Peyer's patch (tissue), 4 donors: ENCODE results near the gene ROBO1. TPM values are rescaled to one million over a fixed set of nuclear protein-coding genes. Genes with fewer than 3 reads are reported as not detected.
"Not testable (repeated sequence)": the region's sequence is repeated elsewhere in the genome, so short reads cannot be mapped to it uniquely, and the experiment has no call there.

Experiments used
- DNase-seq, 3 donors: peaks; one replicate each; pipeline ENCODE4 v3.0.0-alpha.2; 2017 to 2019
- H3K27ac ChIP-seq, 4 donors: fragments of 200-600 bp; sonication (generic); one replicate each; pipeline ENCODE4 v1.5.1; 2016 to 2019
- H3K27me3 ChIP-seq, 2 donors: fragments of 200-600 bp; sonication (generic); one replicate each; pipeline ENCODE4 v1.5.1; 2019
- H3K36me3 ChIP-seq, 3 donors: fragments of 200-600 bp; sonication (generic); one replicate each; pipeline ENCODE4 v1.5.1; 2016 to 2019
- H3K4me1 ChIP-seq, 4 donors: fragments of 200-600 bp; sonication (generic); one replicate each; pipeline ENCODE4 v1.5.1; 2016 to 2019
- H3K4me3 ChIP-seq, 4 donors: fragments of 200-600 bp; sonication (generic); 1 replicate in 3 of 4; 2 replicates in 1 of 4; pipeline ENCODE4 v1.5.1; 2016 to 2019; ENCODE audit warnings: mild to moderate bottlenecking in 1 of 4
- H3K9me3 ChIP-seq, 4 donors: fragments of 200-600 bp; sonication (generic); one replicate each; pipeline ENCODE4 v1.5.1; 2016 to 2019; ENCODE audit warnings: mild to moderate bottlenecking in 1 of 4
- POLR2A ChIP-seq, 2 donors: fragments of 450-650 bp; IDR thresholded peaks; one replicate each; pipeline ENCODE4 v1.5.1; 2017; ENCODE audit warnings: antibody characterized with exemption in 2 of 2, mild to moderate bottlenecking in 2 of 2, moderate library complexity in 2 of 2
- total RNA-seq, 4 donors: library from RNA; depleted of rRNA; stranded (reverse); fragments of >200 nt; gene quantifications; one replicate each; pipeline ENCODE4 v1.1.0, GENCODE V29; 2016
- TF ChIP-seq, protein P1 (sequence below), 6 experiments: fragments of 450-650 bp in 4 of 6; fragments of 200-600 bp in 2 of 6; sonication (generic) in 1 of 6; IDR thresholded peaks; one replicate each; pipeline ENCODE4 v1.5.1; 2017 to 2019; ENCODE audit warnings: antibody characterized with exemption in 6 of 6, mild to moderate bottlenecking in 3 of 6, moderate library complexity in 1 of 6

The ROBO1 gene
- total RNA-seq, 4 donors from 2014 or later, result 9.5 to 41.3 (median 24.2) TPM

DNA sequence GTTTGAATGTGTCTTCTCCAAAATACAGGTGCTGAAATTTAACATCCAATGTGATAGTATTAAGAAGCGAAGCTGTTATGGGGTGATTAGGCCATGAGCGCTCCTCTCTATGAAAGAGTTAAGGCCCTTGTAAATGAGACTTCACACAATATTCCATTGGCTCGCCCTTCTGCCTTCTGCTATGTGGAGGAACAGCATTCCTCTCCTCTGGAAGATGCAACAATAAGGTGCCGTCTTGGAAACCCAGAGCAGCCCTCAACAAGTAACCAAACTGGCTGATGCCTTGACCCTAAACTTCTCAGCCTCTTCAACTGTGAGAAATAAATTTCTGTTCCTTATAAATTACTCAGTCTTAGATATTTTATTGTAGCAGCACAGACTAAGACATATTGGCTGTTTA is 874.6 kb downstream of the ROBO1 start:
- Histone ChIP-seq H3K9me3 (no peaks in the 10 kb centered on the region), H3K27ac (no peak overlapping the region), H3K4me1 (no peaks in the 10 kb centered on the region), H3K36me3 (no peaks in the 10 kb centered on the region), H3K4me3 (no peak overlapping the region), H3K27me3 (no peaks in the 10 kb centered on the region)
- no peak for DNase-seq
- TF ChIP-seq POLR2A (IDR thresholded peaks at IDR 0.05), result no peak
- TF ChIP-seq, protein P1, sequence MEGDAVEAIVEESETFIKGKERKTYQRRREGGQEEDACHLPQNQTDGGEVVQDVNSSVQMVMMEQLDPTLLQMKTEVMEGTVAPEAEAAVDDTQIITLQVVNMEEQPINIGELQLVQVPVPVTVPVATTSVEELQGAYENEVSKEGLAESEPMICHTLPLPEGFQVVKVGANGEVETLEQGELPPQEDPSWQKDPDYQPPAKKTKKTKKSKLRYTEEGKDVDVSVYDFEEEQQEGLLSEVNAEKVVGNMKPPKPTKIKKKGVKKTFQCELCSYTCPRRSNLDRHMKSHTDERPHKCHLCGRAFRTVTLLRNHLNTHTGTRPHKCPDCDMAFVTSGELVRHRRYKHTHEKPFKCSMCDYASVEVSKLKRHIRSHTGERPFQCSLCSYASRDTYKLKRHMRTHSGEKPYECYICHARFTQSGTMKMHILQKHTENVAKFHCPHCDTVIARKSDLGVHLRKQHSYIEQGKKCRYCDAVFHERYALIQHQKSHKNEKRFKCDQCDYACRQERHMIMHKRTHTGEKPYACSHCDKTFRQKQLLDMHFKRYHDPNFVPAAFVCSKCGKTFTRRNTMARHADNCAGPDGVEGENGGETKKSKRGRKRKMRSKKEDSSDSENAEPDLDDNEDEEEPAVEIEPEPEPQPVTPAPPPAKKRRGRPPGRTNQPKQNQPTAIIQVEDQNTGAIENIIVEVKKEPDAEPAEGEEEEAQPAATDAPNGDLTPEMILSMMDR (IDR thresholded peaks at IDR 0.05), result no peak

DNA sequence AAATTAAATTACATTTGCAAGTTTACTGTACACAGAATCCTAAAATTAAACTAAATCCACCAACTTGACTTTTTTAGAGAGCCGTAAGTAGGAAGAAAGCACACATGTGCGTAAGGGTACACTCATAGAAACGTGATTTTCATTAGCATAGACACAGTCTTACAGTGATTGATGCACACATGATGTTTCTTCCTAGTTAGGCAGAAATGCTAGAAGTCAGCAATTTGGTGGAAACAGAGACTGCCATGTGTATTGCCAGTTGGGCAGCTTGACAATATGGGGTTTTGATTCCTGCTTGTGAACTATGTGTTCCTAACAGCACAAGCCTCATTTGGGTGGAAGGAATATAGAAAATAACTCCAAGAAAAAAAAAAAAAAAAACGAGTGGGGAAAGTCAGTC is 878.5 kb downstream of the ROBO1 start:
- no peak overlapping the region for H3K4me3 ChIP-seq
- DNase-seq, result no peak
- H3K27ac ChIP-seq, result no peak overlapping the region
- H3K9me3 ChIP-seq, result no peaks in the 10 kb centered on the region
- TF ChIP-seq, protein P1 (IDR thresholded peaks at IDR 0.05), result no peak
- TF ChIP-seq POLR2A (IDR thresholded peaks at IDR 0.05), result no peak
- no peaks in the 10 kb centered on the region for H3K4me1 ChIP-seq
- H3K36me3 ChIP-seq, result no peaks in the 10 kb centered on the region
- H3K27me3 ChIP-seq, result no peaks in the 10 kb centered on the region

DNA sequence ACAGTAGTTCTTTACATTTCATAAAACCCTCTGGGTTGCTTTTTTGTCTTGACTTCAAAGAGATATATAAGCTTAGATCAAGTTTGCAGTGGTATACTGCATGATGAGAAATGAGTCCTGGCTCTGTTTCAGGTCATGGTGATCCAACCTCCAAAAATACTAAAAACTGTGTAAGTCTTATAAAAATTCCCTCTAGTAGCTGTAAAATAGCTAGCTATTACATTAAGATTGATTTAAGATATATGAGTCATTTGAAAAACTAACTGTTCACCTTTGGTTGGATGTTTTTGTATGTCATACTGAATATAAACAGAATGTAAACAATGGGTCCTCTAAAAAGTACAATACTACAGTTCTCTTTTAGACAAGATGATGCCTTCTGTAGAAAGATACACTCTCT is 879.2 kb downstream of the ROBO1 start:
- Histone ChIP-seq H3K36me3 (no peaks in the 10 kb centered on the region), H3K4me1 (no peaks in the 10 kb centered on the region), H3K9me3 (no peaks in the 10 kb centered on the region), H3K27ac (no peak overlapping the region), H3K27me3 (no peaks in the 10 kb centered on the region), H3K4me3 (no peak overlapping the region)
- TF ChIP-seq, protein P1 (IDR thresholded peaks at IDR 0.05), result no peak
- no peak for TF ChIP-seq POLR2A (IDR thresholded peaks at IDR 0.05)
- DNase-seq, result no peak

DNA sequence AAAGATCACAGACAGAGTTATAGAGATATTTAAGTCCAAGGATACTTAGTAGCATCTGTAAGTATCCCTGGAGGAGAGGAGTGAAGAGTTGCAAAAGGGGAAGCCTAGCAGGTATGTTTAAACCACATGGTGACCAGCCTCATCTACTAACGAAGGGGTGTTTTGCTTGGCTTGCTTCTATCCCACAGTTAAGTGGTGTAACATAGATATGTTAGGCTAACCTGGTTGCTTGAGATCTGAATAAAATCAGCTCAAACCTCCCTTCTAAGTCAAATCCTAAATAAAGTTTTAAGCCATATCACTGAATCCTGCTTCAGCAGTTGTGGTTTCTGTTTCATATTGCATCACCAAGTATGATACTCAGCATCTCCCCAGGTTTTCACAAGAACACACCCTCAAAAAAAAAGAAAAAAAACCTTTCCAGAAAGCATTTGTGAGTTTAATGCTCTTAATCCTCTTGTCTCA is 880.2 kb downstream of the ROBO1 start:
- TF ChIP-seq POLR2A (IDR thresholded peaks at IDR 0.05), result no peak
- TF ChIP-seq, protein P1 (IDR thresholded peaks at IDR 0.05), result no peak
- Histone ChIP-seq H3K27me3 (no peaks in the 10 kb centered on the region), H3K9me3 (no peaks in the 10 kb centered on the region), H3K36me3 (no peaks in the 10 kb centered on the region), H3K4me3 (no peak overlapping the region), H3K4me1 (no peaks in the 10 kb centered on the region), H3K27ac (no peak overlapping the region)
- no peak for DNase-seq

DNA sequence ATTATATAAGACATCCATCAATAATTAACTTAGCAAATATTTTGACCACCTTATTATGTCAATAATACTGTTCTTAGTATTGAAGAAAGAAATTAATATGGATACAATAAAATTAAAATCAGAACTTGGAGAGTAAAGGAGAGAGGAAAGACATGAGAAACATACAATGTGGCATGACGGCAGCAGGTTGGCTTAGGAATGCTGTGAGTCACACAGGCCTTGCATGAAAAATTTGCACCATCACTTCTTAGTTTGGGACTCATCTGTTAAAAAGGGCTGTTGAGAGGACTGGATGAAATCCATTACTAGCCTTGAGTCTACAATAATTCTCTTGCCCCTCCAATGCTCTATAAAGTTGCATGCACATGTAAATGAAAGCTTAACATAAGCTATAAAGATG is 880.8 kb downstream of the ROBO1 start:
- no peak for DNase-seq
- no peak overlapping the region for H3K4me3 ChIP-seq
- H3K4me1 ChIP-seq, result no peaks in the 10 kb centered on the region
- TF ChIP-seq POLR2A (IDR thresholded peaks at IDR 0.05), result no peak
- TF ChIP-seq, protein P1 (IDR thresholded peaks at IDR 0.05), result no peak
- no peaks in the 10 kb centered on the region for H3K27me3 ChIP-seq
- H3K36me3 ChIP-seq, result no peaks in the 10 kb centered on the region
- H3K27ac ChIP-seq, result no peak overlapping the region
- H3K9me3 ChIP-seq, result no peaks in the 10 kb centered on the region

DNA sequence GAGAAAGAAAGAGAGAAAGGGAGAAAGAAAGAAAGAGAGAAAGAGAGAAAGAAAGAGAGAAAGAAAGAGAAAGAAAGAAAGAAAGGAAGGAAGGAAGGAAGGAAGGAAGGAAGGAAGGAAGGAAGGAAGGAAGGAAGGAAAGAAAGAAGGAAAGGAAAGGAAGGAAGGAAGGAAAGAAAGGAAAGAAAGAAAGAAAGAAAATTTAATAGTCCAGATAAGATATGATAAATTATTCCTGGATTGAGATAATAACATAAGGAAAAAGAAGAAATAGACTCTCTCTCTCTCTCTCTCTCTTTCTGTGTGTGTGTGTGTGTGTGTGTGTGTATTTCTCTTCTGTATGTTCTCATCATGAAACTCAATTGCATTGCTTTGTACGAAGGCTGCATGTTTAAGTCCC is 883.2 kb downstream of the ROBO1 start:
- not testable (repeated sequence) for H3K4me3 ChIP-seq, H3K36me3 ChIP-seq, H3K27me3 ChIP-seq, H3K9me3 ChIP-seq, H3K27ac ChIP-seq, DNase-seq, H3K4me1 ChIP-seq
